ENCODE results near the gene CHMP6. TPM values are rescaled to one million over a fixed set of nuclear protein-coding genes. Genes with fewer than 3 reads are reported as not detected.

CHMP6 gene
- total RNA-seq, 2 experiments from 2014 or later: 30.3 to 31.6 TPM

GRCh38 chr17:80951121-80952090 lies 40.2 kb upstream of the CHMP6 start:
- Mint-ChIP-seq H3K36me3 (ENCODE audit: low read depth) (peaks cover 30% of the 10 kb centered on the region), H3K27me3 (no peaks in the 10 kb centered on the region), H3K27ac (peak overlapping the region; percentile 40), H3K4me3 (no peak overlapping the region), H3K4me1 (peaks cover 11% of the 10 kb centered on the region), H3K9me3 (no peaks in the 10 kb centered on the region)
- POLR2A ChIA-PET: interaction anchor here (1.0 to 2.3 kb wide), 3 partner anchors 13 to 268 kb away, joined by 3 to 11 read pairs (median 3); no protein-coding TSS in a partner anchor
- CTCF ChIA-PET: interaction anchor here (0.9 kb wide), 1 partner anchor 850 kb away, joined by 3 read pairs; the partner anchor contains the start of gene GAA
- peak; percentile 36 for DNase-seq

GRCh38 chr17:80952291-80952690 lies 39.4 kb upstream of the CHMP6 start:
- H3K36me3 Mint-ChIP-seq (ENCODE audit: low read depth): peaks cover 21% of the 10 kb centered on the region
- H3K27me3 Mint-ChIP-seq: no peaks in the 10 kb centered on the region
- H3K4me3 Mint-ChIP-seq: no peak overlapping the region
- H3K4me1 Mint-ChIP-seq: peaks cover 9% of the 10 kb centered on the region
- CTCF ChIA-PET: no interaction called here
- POLR2A ChIA-PET: interaction anchor here (2.3 kb wide), 1 partner anchor 14 kb away, joined by 11 read pairs; no protein-coding TSS in a partner anchor
- peak overlapping the region; percentile 32 for H3K27ac Mint-ChIP-seq
- no peak for DNase-seq
- H3K9me3 Mint-ChIP-seq: no peaks in the 10 kb centered on the region

- H3K27me3 Mint-ChIP-seq: no peaks in the 10 kb centered on the region
- peaks cover 9% of the 10 kb centered on the region for H3K4me1 Mint-ChIP-seq
- no peaks in the 10 kb centered on the region for H3K9me3 Mint-ChIP-seq
- peaks cover 16% of the 10 kb centered on the region for H3K36me3 Mint-ChIP-seq (ENCODE audit: low read depth)
- ChIA-PET POLR2A (no interaction called here), CTCF (no interaction called here)
- no peak for DNase-seq
- no peak overlapping the region for H3K27ac Mint-ChIP-seq
- H3K4me3 Mint-ChIP-seq: no peak overlapping the region
These were observed 37.9 kb upstream of the CHMP6 start for GRCh38 chr17:80953471-80954315.

DNA sequence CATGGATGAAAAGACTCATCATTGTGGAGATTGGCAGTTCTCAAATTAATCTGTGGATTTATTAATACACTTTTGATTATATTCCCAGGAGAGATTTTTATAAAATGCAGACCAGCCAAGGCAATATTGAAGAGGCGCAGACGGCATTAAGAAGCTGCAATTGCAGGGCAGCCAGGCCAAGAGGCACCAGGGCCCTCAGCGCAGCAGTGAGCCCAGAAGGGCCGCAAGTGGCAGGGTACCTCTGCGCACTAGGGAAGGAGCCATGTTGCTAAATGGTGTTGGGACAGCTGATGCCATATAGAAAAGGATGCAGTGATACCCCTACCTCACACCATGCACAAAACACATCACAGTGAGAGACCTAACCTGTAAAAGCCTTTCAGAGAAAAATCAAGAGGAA lies 36.6 kb upstream of the CHMP6 start:
- ChIA-PET CTCF (no interaction called here), POLR2A (no interaction called here)
- DNase-seq: no peak
- Mint-ChIP-seq H3K4me3 (no peak overlapping the region), H3K27ac (no peak overlapping the region), H3K9me3 (no peaks in the 10 kb centered on the region), H3K36me3 (ENCODE audit: low read depth) (peaks cover 16% of the 10 kb centered on the region), H3K4me1 (peaks cover 9% of the 10 kb centered on the region), H3K27me3 (no peaks in the 10 kb centered on the region)

DNA sequence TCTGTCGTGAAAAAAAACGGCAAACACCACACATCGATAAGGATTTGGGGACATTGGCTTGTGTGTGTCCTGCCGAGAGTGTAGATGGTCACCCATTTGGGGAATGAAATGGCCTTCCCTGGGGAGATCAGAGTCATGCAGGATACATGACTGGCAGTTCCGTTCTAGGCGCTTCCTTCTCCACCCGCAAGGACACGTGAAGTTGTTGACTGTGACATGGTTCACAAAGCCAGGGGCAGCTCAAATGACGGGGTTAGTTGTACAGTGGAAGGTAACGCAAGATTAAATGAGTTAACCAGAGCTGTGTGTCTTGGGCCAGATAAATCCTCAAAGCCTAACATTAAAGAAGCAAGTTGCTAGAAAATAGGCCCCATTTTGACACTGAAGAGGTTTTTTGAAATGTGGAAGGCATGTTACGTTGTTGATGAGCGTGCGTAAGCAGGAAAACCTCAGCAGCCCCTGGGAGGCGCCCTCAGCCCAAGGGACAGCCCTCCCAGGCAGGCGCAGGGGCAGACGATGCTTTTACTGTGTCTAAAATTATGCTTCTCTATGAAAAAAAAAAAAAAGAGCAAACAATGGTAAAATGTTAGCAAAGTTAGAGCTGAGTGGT lies 35.9 kb upstream of the CHMP6 start:
- Mint-ChIP-seq H3K36me3 (ENCODE audit: low read depth) (peaks cover 13% of the 10 kb centered on the region), H3K4me1 (peaks cover 7% of the 10 kb centered on the region), H3K27ac (peak overlapping the region; percentile 35), H3K9me3 (no peaks in the 10 kb centered on the region), H3K4me3 (no peak overlapping the region), H3K27me3 (no peaks in the 10 kb centered on the region)
- DNase-seq: no peak
- ChIA-PET POLR2A (no interaction called here), CTCF (no interaction called here)

DNA sequence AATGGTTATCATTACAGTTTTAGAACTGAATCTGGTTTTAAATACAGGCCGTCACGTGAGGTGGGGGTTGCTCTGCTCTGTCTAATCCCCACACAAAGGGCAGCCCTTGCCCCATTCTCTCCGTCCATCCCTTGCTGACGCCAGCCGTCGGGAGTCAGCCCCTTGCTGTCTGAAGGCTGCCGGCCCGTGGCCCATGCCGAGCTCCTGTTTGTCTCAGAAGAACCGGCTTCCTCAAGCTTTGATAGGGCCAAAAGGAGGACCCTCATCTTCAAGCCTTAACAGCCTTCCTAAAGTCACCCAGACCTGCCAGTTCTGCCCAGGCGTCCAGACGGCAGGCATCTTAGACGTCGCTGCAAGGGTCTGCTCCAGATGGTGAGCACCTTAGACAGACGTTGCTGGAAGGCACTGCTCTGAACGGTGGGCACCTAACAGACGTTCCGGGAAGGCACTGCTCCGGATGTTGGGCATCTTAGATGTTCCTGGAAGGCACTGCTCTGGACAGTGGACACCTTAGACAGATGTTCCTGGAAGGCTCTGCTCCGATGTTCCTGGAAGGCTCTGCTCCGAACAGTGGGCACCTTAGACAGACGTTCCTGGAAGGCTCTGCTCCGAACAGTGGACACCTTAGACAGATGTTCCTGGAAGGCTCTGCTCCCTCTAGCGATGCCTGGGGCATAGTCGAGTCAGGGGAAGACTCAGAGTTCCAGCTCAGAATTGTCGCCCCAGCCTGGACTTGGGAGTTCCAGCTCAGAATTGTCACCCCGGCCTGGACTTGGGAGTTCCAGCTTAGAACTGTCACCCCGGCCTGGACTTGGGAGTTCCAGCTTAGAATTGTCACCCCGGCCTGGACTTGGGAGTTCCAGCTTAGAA lies 35.1 kb upstream of the CHMP6 start:
- ChIA-PET POLR2A (interaction anchor here (1.2 to 1.8 kb wide), 2 partner anchors 18 to 501 kb away, joined by 3 to 5 read pairs; no protein-coding TSS in a partner anchor), CTCF (no interaction called here)
- peaks cover 3% of the 10 kb centered on the region for H3K4me1 Mint-ChIP-seq
- H3K27me3 Mint-ChIP-seq: no peaks in the 10 kb centered on the region
- peaks cover 13% of the 10 kb centered on the region for H3K36me3 Mint-ChIP-seq (ENCODE audit: low read depth)
- no peak overlapping the region for H3K4me3 Mint-ChIP-seq
- no peak for DNase-seq
- no peak overlapping the region for H3K27ac Mint-ChIP-seq
- no peaks in the 10 kb centered on the region for H3K9me3 Mint-ChIP-seq

GRCh38 chr17:80957461-80957941 lies 34.1 kb upstream of the CHMP6 start:
- Mint-ChIP-seq H3K36me3 (ENCODE audit: low read depth) (peaks cover 8% of the 10 kb centered on the region), H3K4me1 (no peaks in the 10 kb centered on the region), H3K27me3 (no peaks in the 10 kb centered on the region), H3K9me3 (no peaks in the 10 kb centered on the region), H3K4me3 (no peak overlapping the region), H3K27ac (no peak overlapping the region)
- ChIA-PET POLR2A (interaction anchor here (1.2 to 1.8 kb wide), 2 partner anchors 19 to 502 kb away, joined by 3 to 5 read pairs; no protein-coding TSS in a partner anchor), CTCF (interaction anchor here (0.7 kb wide), 1 partner anchor 41 kb away, joined by 6 read pairs; no protein-coding TSS in a partner anchor)
- no peak for DNase-seq

- H3K4me1 Mint-ChIP-seq: no peaks in the 10 kb centered on the region
- H3K27ac Mint-ChIP-seq: no peak overlapping the region
- POLR2A ChIA-PET: no interaction called here
- DNase-seq: no peak
- peaks cover 4% of the 10 kb centered on the region for H3K36me3 Mint-ChIP-seq (ENCODE audit: low read depth)
- H3K27me3 Mint-ChIP-seq: no peaks in the 10 kb centered on the region
- no peaks in the 10 kb centered on the region for H3K9me3 Mint-ChIP-seq
- CTCF ChIA-PET: no interaction called here
- H3K4me3 Mint-ChIP-seq: no peak overlapping the region
These were observed 32.2 kb upstream of the CHMP6 start for GRCh38 chr17:80959330-80960036.

- Mint-ChIP-seq H3K27me3 (no peaks in the 10 kb centered on the region), H3K4me3 (no peak overlapping the region), H3K4me1 (no peaks in the 10 kb centered on the region), H3K27ac (no peak overlapping the region), H3K36me3 (ENCODE audit: low read depth) (peaks cover 8% of the 10 kb centered on the region), H3K9me3 (no peaks in the 10 kb centered on the region)
- DNase-seq: no peak
- ChIA-PET POLR2A (no interaction called here), CTCF (no interaction called here)
These were observed 31.4 kb upstream of the CHMP6 start for GRCh38 chr17:80960037-80960796.

DNA sequence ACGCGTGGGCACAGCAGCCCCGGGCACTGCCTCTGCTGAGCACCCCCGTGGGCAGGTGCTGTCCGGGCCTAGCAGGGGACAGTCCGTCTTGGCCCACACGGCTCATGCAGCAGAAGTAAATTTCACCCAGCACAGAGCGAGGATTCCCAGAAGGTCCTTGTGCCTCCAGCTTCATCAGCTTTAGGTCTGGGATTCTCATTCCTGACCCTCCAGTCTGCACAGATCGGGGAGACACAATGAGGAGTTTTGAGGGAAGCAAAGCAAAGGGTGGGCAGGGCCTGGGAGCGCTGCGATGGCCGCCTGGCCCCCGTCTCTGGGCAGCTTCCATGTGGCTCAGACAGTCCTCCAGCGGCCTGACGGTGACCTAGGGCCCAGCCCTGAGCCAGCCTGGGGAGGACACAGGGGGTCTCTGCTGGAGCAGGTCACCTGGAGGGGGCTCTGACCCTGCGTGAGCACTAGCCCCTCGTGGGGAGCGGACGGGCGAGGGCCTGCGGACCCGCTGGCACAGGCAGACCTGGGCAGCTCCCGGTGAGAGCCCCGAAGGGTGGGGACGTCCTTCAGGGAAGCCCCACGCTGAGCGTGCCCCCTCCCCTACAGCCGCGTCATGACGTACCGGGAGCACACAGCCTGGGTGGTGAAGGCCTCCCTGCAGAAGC lies 30.7 kb upstream of the CHMP6 start:
- Mint-ChIP-seq H3K4me1 (no peaks in the 10 kb centered on the region), H3K27ac (no peak overlapping the region), H3K4me3 (no peak overlapping the region), H3K27me3 (no peaks in the 10 kb centered on the region), H3K36me3 (ENCODE audit: low read depth) (peaks cover 12% of the 10 kb centered on the region), H3K9me3 (no peaks in the 10 kb centered on the region)
- POLR2A ChIA-PET: no interaction called here
- no peak for DNase-seq
- CTCF ChIA-PET: no interaction called here
